GM18526 (cell line): ENCODE data around the gene CNDP2.

Source experiments
- POLR2A ChIP-seq: IDR thresholded peaks from 3 replicates; pipeline ENCODE4 v1.6.1; 2011; ENCODE audit not compliant: insufficient read length; ENCODE audit errors: extremely low read depth

CNDP2 gene

GRCh38 chr18:74556126-74556525 lies 60.0 kb downstream of the CNDP2 start:
- no peak for TF ChIP-seq POLR2A

GRCh38 chr18:74558096-74558495 lies 61.9 kb downstream of the CNDP2 start:
- no peak for TF ChIP-seq POLR2A

DNA sequence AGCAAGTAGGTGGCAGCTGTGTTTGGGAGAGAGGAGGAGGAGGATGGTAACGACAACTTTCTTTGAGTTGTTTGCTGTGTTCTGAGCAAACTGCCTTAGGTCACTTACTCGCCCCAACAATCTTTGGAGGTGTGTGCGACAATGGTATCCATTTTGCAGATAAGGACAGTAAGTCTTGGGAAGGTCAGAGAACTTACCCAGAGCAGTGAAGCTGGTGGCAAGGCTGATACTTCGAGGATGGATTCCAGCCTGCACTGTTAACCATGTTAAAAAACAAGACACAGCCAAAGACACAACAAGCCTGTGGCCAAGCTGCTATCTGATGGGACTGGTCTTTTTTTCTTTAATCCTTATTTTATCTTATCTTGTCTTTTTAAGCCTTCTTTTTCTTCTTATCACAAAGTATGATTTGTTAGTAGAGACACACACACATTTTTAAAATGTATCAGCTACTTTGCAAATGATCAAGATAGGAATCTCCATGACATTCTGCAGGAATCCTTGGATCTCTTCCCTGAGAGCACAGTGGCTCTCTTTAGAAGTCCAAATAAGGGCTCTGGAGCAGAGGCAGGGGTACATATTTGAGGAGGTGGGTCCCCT lies 66.1 kb downstream of the CNDP2 start:
- TF ChIP-seq POLR2A, result no peak

DNA sequence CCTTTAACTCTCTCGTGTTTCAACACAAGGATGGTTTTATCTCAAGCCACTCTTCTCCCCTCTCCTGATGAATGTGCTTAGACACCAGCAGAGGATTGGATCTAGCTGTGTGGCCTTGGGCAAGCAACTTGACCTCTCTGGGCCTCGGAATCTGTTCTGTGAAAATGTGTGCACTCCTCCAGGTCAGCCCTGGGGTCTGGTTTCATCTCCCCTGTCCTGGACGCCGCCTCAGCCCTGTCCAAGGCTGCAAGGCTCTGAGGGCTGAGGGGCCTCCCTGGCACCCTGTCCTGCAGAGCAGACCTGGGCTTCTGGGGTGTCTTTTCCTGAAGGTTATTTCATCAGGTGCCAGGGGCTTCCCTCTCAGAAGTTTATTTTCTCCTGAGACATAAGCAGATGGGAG lies 66.6 kb downstream of the CNDP2 start:
- no peak for TF ChIP-seq POLR2A

DNA sequence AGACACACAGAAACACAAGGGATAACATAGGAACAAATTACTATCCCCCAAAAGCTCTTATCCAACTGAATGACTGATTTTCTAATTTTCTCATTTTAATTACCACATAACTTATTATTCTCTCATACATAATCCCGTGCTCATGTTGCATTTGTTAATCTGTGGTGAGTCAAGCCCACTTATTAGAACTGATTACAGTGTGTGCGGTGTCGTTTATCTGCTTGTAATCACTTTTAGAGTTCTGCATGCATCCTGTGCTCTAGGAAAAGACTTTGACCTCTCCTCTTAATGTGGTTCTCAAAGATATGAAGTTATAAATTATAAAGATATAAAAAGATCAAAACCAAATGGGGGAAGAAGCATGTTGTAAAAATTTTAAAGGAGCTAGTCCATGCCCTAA lies 67.8 kb downstream of the CNDP2 start:
- TF ChIP-seq POLR2A, result no peak

DNA sequence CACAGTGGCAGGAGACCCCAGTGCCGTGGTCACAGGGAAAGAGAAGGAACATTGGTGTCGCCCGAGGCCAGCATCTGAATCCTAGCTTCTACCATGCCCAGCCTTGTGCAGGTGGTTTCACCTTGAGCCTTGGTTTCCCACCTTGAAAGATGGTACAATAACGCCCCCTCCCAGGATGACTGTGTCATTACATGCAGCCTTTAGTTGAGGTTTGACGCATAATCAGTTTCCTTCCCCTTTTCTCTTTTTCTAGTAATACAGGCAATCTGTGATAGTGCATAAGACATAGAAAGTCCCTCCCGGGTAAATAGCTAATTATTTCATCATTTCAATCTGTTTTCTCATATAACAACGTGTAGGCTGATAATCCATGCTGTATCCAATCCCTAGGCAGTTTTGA lies 71.7 kb downstream of the CNDP2 start:
- no peak for TF ChIP-seq POLR2A

GRCh38 chr18:74569401-74569800 lies 73.2 kb downstream of the CNDP2 start:
- TF ChIP-seq POLR2A, result no peak

GRCh38 chr18:74570266-74570665 lies 74.1 kb downstream of the CNDP2 start:
- TF ChIP-seq POLR2A, result no peak

GRCh38 chr18:74571895-74572680 lies 75.9 kb downstream of the CNDP2 start:
- TF ChIP-seq POLR2A, result no peak

DNA sequence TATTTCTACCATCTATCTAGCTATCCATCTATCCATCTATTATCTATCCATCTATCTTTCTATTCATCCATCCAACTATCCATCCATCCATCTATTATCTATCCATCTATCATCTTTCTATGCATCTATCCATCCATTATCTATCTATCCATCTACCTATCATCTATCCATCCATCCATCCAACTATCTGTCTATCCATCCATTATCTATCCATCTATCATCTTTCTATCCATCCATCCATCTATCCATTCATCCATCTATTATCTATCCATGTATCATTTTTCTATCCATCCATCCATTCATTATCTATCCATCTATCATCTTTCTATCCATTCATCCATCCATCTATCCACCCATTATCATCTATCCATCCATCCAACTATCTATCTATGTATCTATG lies 76.9 kb downstream of the CNDP2 start:
- TF ChIP-seq POLR2A, result no peak
